Tibial nerve (tissue), 3 donors: Measurements from ENCODE around the gene STK33.

Experiments used
- CTCF ChIP-seq, 5 experiments: fragments of 200-600 bp in 3 of 5; fragments of 450-650 bp in 2 of 5; sonication (generic) in 3 of 5; IDR thresholded peaks; one replicate each; pipeline ENCODE4 v1.5.1; 2016 to 2019; ENCODE audit warnings: antibody characterized with exemption in 5 of 5, mild to moderate bottlenecking in 3 of 5, moderate library complexity in 2 of 5
- POLR2A ChIP-seq, 2 donors: fragments of 450-650 bp; IDR thresholded peaks; one replicate each; pipeline ENCODE4 v1.6.1; 2017; ENCODE audit warnings: antibody characterized with exemption in 2 of 2, mild to moderate bottlenecking in 2 of 2, moderate library complexity in 2 of 2

- no peak for TF ChIP-seq POLR2A (IDR thresholded peaks at IDR 0.05)
- TF ChIP-seq CTCF (IDR thresholded peaks at IDR 0.05): no peak
Measured at GRCh38 chr11:8442301-8442700, 151.7 kb downstream of the STK33 start.
